Spinal cord (tissue), 10 donors: ENCODE data around the gene LPCAT3. TPM values are rescaled to one million over a fixed set of nuclear protein-coding genes. Genes with fewer than 3 reads are reported as not detected.

Experiments used
- DNase-seq, 6 donors: peaks; one replicate each; pipeline versions ENCODE4 v3.0.0 to v3.0.0-alpha.2; 2013 to 2015; ENCODE audit warnings: low spot score in 6 of 6, low read depth in 4 of 6
- H3K27ac ChIP-seq: one replicate; pipeline ENCODE4 v1.5.1; 2013; ENCODE audit warnings: low read depth, low read length, control low read depth
- H3K27me3 ChIP-seq: one replicate; pipeline ENCODE4 v1.6.1; 2013; ENCODE audit warnings: low read length; ENCODE audit not compliant: control insufficient read depth, insufficient read depth
- H3K36me3 ChIP-seq: one replicate; pipeline ENCODE4 v1.6.1; 2013; ENCODE audit warnings: low read length; ENCODE audit not compliant: control insufficient read depth, insufficient read depth
- H3K4me1 ChIP-seq: one replicate; pipeline ENCODE4 v1.6.1; 2013; ENCODE audit warnings: low read length; ENCODE audit not compliant: control insufficient read depth, insufficient read depth
- H3K4me3 ChIP-seq: one replicate; pipeline ENCODE4 v1.5.1; 2013; ENCODE audit warnings: low read depth, low read length, control low read depth
- H3K9me3 ChIP-seq: one replicate; pipeline ENCODE4 v1.6.1; 2013; ENCODE audit warnings: low read length; ENCODE audit not compliant: control insufficient read depth, insufficient read depth
- WGBS: methylation state at CpG from one replicate; pipeline ENCODE4 v1.1.5; 2013; ENCODE audit warnings: missing lambda C conversion rate; ENCODE audit not compliant: insufficient coverage; 5-methylcytosine and 5-hydroxymethylcytosine counted together
- polyA plus RNA-seq, 2 donors: library from polyadenylated mRNA; unstranded; fragments of 120-200 nt; gene quantifications; one replicate each; pipeline ENCODE4 v1.2.1, GENCODE V29; 2013; ENCODE audit not compliant: insufficient read length in 2 of 2
- total RNA-seq, 2 donors: library from RNA; depleted of rRNA in 1 of 2; stranded (reverse); fragments of 120-200 nt in 1 of 2; fragments of >200 nt in 1 of 2; gene quantifications; one replicate each; pipeline versions ENCODE4 v1.2.3 to v1.2.4, GENCODE V29; 2013 to 2014
- donor health status: healthy.

Gene LPCAT3
- total and polyA plus RNA-seq, 4 donors, result 12.7 to 42.3 (median 28.0) TPM

- Histone ChIP-seq H3K36me3 (peaks cover 8% of the 10 kb centered on the region), H3K27me3 (no peaks in the 10 kb centered on the region), H3K4me1 (no peaks in the 10 kb centered on the region), H3K9me3 (no peaks in the 10 kb centered on the region), H3K27ac (no peak overlapping the region), H3K4me3 (no peak overlapping the region)
- DNase-seq, result no peak
- no CpG with 5 or more reads among the region's 2 CpGs for WGBS
Observed at GRCh38 chr12:7008864-7009263, 9.4 kb downstream of the LPCAT3 start.

GRCh38 chr12:7006639-7007038, 11.6 kb downstream of the LPCAT3 start:
- no peak overlapping the region for H3K27ac ChIP-seq
- WGBS, result no CpG with 5 or more reads among the region's 3 CpGs

GRCh38 chr12:7005311-7005710, 13.0 kb downstream of the LPCAT3 start:
- WGBS, result no CpG with 5 or more reads among the region's 2 CpGs
- no peak for DNase-seq
- no peak overlapping the region for H3K4me3 ChIP-seq
- no peaks in the 10 kb centered on the region for H3K9me3 ChIP-seq
- H3K27ac ChIP-seq, result no peak overlapping the region
- H3K4me1 ChIP-seq, result no peaks in the 10 kb centered on the region
- H3K27me3 ChIP-seq, result no peaks in the 10 kb centered on the region
- H3K36me3 ChIP-seq, result peaks cover 6% of the 10 kb centered on the region

More at GRCh38 chr12:7006639-7007038, 11.6 kb downstream of the LPCAT3 start:
- Histone ChIP-seq H3K4me1 (no peaks in the 10 kb centered on the region), H3K27me3 (no peaks in the 10 kb centered on the region), H3K9me3 (no peaks in the 10 kb centered on the region), H3K36me3 (peaks cover 3% of the 10 kb centered on the region), H3K4me3 (no peak overlapping the region)
- no peak for DNase-seq

- peaks cover 6% of the 10 kb centered on the region for H3K36me3 ChIP-seq
- no peak overlapping the region for H3K27ac ChIP-seq
- no peak for DNase-seq
- no peaks in the 10 kb centered on the region for H3K27me3 ChIP-seq
- H3K4me1 ChIP-seq, result no peaks in the 10 kb centered on the region
- no peaks in the 10 kb centered on the region for H3K9me3 ChIP-seq
- 83% methylated on average over 1 of the region's 2 CpGs for WGBS
- H3K4me3 ChIP-seq, result no peak overlapping the region
Observed at GRCh38 chr12:7004840-7005239, 13.4 kb downstream of the LPCAT3 start.

- no peak overlapping the region for H3K4me3 ChIP-seq
- no peaks in the 10 kb centered on the region for H3K27me3 ChIP-seq
- H3K27ac ChIP-seq, result no peak overlapping the region
- DNase-seq, result no peak
- no peaks in the 10 kb centered on the region for H3K9me3 ChIP-seq
- H3K36me3 ChIP-seq, result peaks cover 6% of the 10 kb centered on the region
- WGBS, result 93% methylated on average over 1 of the region's 2 CpGs
- no peaks in the 10 kb centered on the region for H3K4me1 ChIP-seq
Observed at GRCh38 chr12:7004287-7004803, 13.9 kb downstream of the LPCAT3 start.

- Histone ChIP-seq H3K36me3 (peaks cover 17% of the 10 kb centered on the region), H3K4me3 (no peak overlapping the region), H3K27ac (no peak overlapping the region), H3K27me3 (no peaks in the 10 kb centered on the region), H3K4me1 (no peaks in the 10 kb centered on the region), H3K9me3 (no peaks in the 10 kb centered on the region)
- no peak for DNase-seq
- WGBS, result 84% methylated on average over 6 of the region's 7 CpGs
Observed at GRCh38 chr12:7001921-7002591, 16.2 kb downstream of the LPCAT3 start.

GRCh38 chr12:6998715-6999451, 19.4 kb downstream of the LPCAT3 start:
- Histone ChIP-seq H3K36me3 (peaks cover 25% of the 10 kb centered on the region), H3K4me3 (no peak overlapping the region), H3K4me1 (no peaks in the 10 kb centered on the region), H3K27me3 (no peaks in the 10 kb centered on the region), H3K9me3 (no peaks in the 10 kb centered on the region), H3K27ac (no peak overlapping the region)
- DNase-seq, result no peak

- WGBS, result 65% methylated on average over 2 of the region's 2 CpGs
- no peak for DNase-seq
- no peak overlapping the region for H3K27ac ChIP-seq
Observed at GRCh38 chr12:6996040-6996441, 22.2 kb downstream of the LPCAT3 start.

GRCh38 chr12:6987956-6988553, 30.2 kb downstream of the LPCAT3 start:
- WGBS, result 89% methylated on average over 10 of the region's 11 CpGs
- Histone ChIP-seq H3K27ac (no peak overlapping the region), H3K36me3 (peaks cover 25% of the 10 kb centered on the region), H3K4me3 (no peak overlapping the region), H3K27me3 (no peaks in the 10 kb centered on the region), H3K9me3 (no peaks in the 10 kb centered on the region), H3K4me1 (no peaks in the 10 kb centered on the region)
- no peak for DNase-seq

More at GRCh38 chr12:6996040-6996441, 22.2 kb downstream of the LPCAT3 start:
- Histone ChIP-seq H3K27me3 (no peaks in the 10 kb centered on the region), H3K4me1 (no peaks in the 10 kb centered on the region), H3K36me3 (peaks cover 22% of the 10 kb centered on the region), H3K4me3 (no peak overlapping the region), H3K9me3 (no peaks in the 10 kb centered on the region)
